22Rv1 (cell line): ENCODE results near the gene ZNF507.

Source experiments
- CTCF ChIP-seq: fragments of 450-650 bp; IDR thresholded peaks from 2 replicates; pipeline ENCODE4 v1.5.1; 2017; ENCODE audit warnings: mild to moderate bottlenecking
- ZFX ChIP-seq: fragments of 450-650 bp; IDR thresholded peaks from 2 replicates; pipeline ENCODE4 v1.6.1; 2017; ENCODE audit warnings: antibody characterized with exemption, borderline replicate concordance

GRCh38 chr19:32322541-32322940 is 22.9 kb upstream of the ZNF507 start:
- no peak for TF ChIP-seq CTCF
- TF ChIP-seq ZFX, result no peak
